ENCODE data around the gene SLITRK2.

SLITRK2 gene

DNA sequence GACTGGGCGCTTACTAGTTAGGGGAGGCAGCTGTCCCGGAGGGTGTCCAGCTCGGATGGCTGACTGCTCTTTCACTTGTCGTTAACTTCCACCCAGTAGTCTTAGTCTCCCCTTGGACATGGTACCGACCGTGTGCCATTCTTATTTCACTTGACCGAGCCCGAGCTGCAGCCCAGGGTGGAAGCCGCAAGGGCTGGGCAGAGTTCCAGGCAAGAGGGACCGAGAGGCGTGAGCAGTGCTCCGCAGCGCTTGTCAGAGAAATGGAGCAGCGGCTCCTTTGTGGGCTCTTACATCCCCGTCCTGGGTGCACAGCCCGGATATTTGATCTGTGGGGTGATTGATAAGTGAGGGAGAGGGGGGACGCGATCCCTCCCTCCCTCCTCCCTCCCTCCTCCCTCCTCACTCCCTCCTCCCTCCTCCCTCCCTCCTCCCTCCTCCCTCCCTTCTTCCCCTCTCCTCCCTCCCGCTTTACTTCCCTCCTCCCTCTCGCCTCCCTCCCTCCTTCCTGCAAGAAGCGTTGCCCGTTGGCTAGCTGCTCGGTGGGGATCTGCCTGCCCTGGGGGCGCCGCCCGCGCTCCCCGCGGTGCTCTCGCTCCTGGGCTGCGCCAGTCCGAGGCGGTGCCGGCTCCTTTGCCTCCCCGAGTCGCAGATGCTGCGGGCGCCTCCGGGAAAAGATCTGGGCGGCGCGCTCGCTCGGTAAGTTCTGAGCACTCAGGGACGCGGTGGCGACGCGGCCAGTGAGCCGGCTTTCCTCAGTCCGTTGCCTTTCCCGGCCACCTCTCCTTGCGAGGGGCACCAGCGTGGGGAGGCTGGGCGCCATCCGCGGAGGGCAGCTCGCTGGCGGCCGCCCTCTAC, at the start of gene SLITRK2:
Gene SLITRK2 (plus strand): TSS at position 499 of the 855 bp plus-strand sequence. CDS start 4,597 bp downstream, outside the sequence.
- TF ChIP-seq ZFX (IDR thresholded peaks at IDR 0.05; ENCODE audit: borderline replicate concordance) (no peak), CTCF (IDR thresholded peaks at IDR 0.05) (no peak)

DNA sequence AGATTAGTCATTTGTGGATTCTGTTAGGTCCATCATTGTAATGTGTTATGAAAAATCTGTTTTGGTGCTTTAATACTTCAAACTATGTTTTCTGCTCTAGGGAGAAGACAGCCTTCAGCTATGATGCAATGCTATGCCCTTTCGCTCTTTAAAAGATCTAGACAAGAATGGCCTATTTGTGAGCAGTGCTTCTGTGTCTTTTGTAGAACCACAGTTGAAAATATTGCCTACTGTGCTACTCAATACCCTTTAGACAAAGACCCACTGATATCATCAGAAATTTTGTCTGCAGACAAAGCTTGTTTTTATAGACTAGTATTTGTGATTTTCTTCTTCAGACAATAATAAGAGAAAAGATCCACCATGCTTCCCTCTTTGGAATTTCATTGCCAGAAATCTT, 44.6 kb upstream of the SLITRK2 start:
- no peak overlapping the region for H3K27ac ChIP-seq
- TF ChIP-seq ZFX (IDR thresholded peaks at IDR 0.05; ENCODE audit: borderline replicate concordance) (no peak), CTCF (IDR thresholded peaks at IDR 0.05) (no peak)

More for the DNA sequence above, at the start of gene SLITRK2:
- no peak within 1 kb of the TSS for H3K27ac ChIP-seq

DNA sequence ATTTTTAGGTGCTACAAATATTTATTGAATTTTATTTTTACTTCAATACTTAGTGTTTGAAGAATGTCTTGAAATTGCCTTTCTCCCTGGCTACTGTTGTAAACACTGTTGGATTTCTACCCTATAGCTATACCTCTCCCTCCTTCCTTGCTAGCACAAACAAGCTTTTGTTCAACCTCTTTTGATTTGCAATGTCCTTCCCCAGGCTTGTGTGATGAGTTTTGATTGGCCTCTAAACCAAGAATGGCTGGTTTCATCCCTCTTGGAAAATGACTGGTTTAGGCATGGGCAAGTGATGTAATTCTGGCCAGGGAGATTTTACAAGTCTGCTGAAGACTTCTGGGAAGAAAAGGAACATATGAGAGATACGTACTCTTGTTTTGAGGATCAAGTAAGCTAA, 25.3 kb upstream of the SLITRK2 start:
- TF ChIP-seq ZFX (IDR thresholded peaks at IDR 0.05; ENCODE audit: borderline replicate concordance) (no peak), CTCF (IDR thresholded peaks at IDR 0.05) (no peak)
- H3K27ac ChIP-seq, result no peak overlapping the region

- no peak overlapping the region for H3K27ac ChIP-seq
- TF ChIP-seq CTCF (IDR thresholded peaks at IDR 0.05), result no peak
- no peak for TF ChIP-seq ZFX (IDR thresholded peaks at IDR 0.05; ENCODE audit: borderline replicate concordance)
Measured at GRCh38 chrX:145803508-145803907, 14.1 kb upstream of the SLITRK2 start.

DNA sequence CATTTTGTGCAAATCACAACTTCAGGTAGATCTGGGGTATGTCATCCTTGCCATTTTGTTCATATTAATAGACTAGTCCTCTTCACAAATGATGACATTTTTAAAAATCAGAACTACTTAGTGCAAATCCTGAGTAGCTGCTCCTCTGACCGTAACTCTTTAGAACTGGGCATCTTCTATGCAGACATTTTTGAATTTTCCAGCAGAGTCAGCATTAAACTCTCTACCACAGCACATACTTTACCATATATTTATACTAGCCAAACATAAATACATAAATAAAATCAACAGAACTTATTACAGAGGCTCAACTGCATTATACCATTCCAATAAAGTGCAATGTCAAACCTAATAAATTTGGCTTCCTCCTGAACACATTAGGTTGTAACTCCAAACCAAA, 4.5 kb upstream of the SLITRK2 start:
- no peak overlapping the region for H3K27ac ChIP-seq
- TF ChIP-seq CTCF (IDR thresholded peaks at IDR 0.05), result no peak
- no peak for TF ChIP-seq ZFX (IDR thresholded peaks at IDR 0.05; ENCODE audit: borderline replicate concordance)

- no peak for TF ChIP-seq ZFX (IDR thresholded peaks at IDR 0.05; ENCODE audit: borderline replicate concordance)
- no peak for TF ChIP-seq CTCF (IDR thresholded peaks at IDR 0.05)
- no peak overlapping the region for H3K27ac ChIP-seq
Measured at GRCh38 chrX:145816601-145817315, 871 bp upstream of the SLITRK2 start.

Data from 22Rv1 (cell line).